HG02571 (cell line): ENCODE measurements around the gene MFSD6.
"Not testable (repeated sequence)": the region's sequence is repeated elsewhere in the genome, so short reads cannot be mapped to it uniquely, and the experiment has no call there.

Experiments used
- ATAC-seq: cut with Tn5 transposase; IDR thresholded peaks from one replicate; pipeline ENCODE4 v1.9.1; 2021; ENCODE audit warnings: mild to moderate bottlenecking, moderate library complexity; ENCODE audit not compliant: unreplicated experiment

The MFSD6 gene

GRCh38 chr2:190405070-190405469 lies 3.1 kb upstream of the MFSD6 start:
- no peak for ATAC-seq

DNA sequence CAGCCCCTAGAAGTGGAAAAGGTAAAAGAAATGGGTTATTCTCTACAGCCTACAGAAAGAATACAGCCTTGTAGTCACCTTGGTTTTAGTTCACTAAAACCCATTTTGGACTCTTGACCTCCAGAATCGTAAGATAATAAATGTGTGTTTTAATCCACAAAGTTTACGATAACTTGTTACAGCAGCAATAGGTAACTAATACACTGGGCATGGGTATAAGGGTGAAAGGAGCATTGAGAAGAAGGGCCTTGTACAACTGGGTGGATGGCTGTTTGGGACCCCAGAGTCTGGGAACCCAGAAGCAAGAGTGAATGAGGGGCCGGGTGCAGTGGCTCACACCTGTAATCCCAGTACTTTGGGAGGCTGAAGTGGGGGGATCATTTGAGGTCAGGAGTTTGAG lies 2.2 kb upstream of the MFSD6 start:
- ATAC-seq = no peak

DNA sequence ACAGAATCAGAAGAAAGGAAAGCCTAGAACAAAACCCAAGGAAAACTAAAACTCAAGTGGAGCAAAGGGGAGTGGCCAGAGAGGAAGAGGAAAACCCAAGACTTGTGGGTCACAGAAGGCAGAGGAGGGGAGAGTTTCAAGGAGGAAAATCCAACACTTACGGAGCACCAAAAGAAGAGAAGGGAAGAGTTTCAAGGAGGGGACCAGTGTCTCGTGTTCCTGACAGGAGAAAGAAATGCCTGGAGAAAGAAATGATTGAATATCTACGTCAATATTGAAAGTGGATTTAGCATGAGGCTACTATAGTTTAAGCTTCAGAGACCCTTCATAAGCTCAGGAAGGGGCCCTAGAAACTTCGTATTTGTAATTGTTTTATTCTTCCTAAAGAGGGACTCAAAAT lies 1.4 kb upstream of the MFSD6 start:
- no peak for ATAC-seq

DNA sequence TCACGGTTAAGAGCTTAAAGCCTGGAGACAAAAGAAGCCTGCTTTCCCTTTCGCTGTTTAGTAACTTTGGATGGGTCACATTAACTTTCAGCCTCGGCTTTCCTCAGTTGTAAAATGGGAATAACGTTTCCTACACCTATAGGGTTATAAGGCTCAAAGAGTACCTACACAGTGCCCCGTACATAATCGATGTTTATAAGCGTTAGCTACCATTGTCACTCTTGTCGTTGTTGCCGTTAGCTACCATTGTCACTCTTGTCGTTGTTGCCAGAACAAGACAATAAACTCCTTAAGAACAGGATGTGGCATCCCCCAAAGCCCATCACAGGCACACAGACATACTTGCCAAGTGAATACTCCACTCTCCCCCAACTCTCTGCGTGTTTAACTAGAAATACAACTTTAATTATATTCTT lies 901 bp upstream of the MFSD6 start:
- no peak for ATAC-seq

GRCh38 chr2:190408538-190409271 lies 550 bp downstream of the MFSD6 start:
- peak; percentile 53 for ATAC-seq

GRCh38 chr2:190409616-190410015 lies 1.5 kb downstream of the MFSD6 start:
- ATAC-seq = no peak

DNA sequence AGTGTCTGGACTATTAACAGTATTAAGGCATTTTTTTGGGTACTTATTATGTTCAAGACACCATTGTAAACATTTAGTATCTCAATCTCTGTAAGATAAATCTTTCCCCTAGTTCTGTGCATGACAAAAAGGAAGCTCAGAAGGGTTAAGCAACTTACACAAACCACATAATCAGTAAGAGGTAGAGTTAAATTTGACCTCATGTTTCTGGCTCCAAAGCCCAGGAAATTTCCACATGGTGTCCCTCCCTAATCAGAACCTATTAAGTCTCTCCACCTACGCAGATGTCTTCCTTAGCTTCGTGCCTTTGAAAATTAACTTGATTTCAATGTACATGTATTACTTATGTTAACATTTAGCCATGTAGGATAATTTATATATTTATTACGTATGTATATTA lies 2.0 kb downstream of the MFSD6 start:
- ATAC-seq = no peak

- no peak for ATAC-seq
These were observed 4.8 kb downstream of the MFSD6 start for GRCh38 chr2:190412966-190413365.

DNA sequence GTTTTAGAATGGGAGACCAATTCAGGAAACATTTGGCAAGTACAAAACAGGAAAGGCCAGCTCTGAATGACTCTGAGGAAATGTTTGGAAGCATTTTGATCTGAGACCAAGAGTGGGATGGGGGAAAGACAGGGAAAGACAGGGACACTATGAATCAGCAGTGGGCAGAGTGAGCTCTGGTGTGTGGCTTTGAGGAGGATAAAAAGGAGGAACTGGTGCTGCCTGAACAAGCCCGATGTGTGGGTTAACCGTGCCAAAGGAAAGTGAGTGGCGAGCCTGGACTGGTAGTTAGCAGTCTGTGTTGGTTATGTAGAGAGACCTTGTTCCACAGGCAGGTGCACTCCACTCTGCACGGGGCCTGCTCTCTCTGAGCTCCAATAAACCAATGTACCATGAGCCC lies 5.3 kb downstream of the MFSD6 start:
- ATAC-seq = no peak

- no peak for ATAC-seq
These were observed 7.1 kb downstream of the MFSD6 start for GRCh38 chr2:190415251-190415650.

GRCh38 chr2:190415794-190416775 lies 7.9 kb downstream of the MFSD6 start:
- no peak for ATAC-seq

- no peak for ATAC-seq
These were observed 9.1 kb downstream of the MFSD6 start for GRCh38 chr2:190417045-190417842.

- no peak for ATAC-seq
These were observed 10.6 kb downstream of the MFSD6 start for GRCh38 chr2:190418727-190419126.

DNA sequence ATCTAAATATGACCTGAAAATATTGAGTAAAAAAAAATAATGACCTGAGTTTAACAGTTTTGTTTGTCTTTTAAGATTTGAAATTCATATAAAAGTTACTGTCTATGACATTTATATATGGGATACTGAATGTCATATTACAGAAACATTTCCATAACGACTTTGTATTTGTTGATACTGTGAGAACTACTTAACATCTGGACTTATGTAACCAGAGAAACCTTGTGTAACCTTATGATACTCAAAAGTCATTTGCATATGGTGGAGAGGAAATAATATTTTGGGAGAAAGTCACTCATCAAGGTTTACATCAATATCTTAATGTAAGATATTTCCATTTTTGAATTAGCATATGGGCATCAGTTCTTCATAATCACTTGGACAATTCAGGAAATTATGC lies 12.6 kb downstream of the MFSD6 start:
- no peak for ATAC-seq

GRCh38 chr2:190425221-190425866 lies 17.2 kb downstream of the MFSD6 start:
- no peak for ATAC-seq

- no peak for ATAC-seq
These were observed 17.9 kb downstream of the MFSD6 start for GRCh38 chr2:190425883-190426658.

GRCh38 chr2:190430866-190431265 lies 22.7 kb downstream of the MFSD6 start:
- not testable (repeated sequence) for ATAC-seq

DNA sequence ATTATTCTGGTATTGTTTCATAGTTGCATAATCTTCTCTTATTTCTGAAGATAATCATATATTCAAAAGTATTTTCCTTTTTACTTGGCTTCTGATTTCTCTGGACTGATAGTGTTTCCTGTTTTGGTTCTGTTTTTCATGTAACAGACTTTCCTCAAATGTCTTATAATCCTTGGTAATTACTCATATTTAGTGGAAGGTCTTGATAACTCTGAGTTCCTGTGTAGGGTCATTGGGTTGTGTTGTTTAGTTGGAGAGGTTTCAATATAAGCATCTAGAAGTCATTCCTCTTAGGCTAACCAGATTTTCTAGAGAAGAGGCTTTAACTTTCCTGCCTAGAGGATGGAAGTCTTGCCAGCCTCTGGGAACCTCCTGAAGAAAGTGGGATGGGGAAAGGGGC lies 23.8 kb downstream of the MFSD6 start:
- no peak for ATAC-seq

- no peak for ATAC-seq
These were observed 24.5 kb downstream of the MFSD6 start for GRCh38 chr2:190432567-190433231.
